Measurements from ENCODE around the gene TOR1A.

- no peak for TF ChIP-seq CTCF (conservative IDR thresholded peaks at IDR 0.05 in 1 of 2, IDR thresholded peaks at IDR 0.05 in 1 of 2; ENCODE audit: low read depth in 1 of 2, low read length in 2 of 2)
- no peak for TF ChIP-seq EZH2 (IDR thresholded peaks at IDR 0.05; ENCODE audit: low read length, missing control alignments)
These were observed 4.1 kb upstream of the TOR1A start for GRCh38 chr9:129828051-129828450.
